ENCODE results near the gene LRP5. TPM values are rescaled to one million over a fixed set of nuclear protein-coding genes. Genes with fewer than 3 reads are reported as not detected.
"Not testable (repeated sequence)": the region's sequence is repeated elsewhere in the genome, so short reads cannot be mapped to it uniquely, and the experiment has no call there.

The LRP5 gene
- total RNA-seq, 2 experiments from 2014 or later = 37.1 to 46.3 TPM

DNA sequence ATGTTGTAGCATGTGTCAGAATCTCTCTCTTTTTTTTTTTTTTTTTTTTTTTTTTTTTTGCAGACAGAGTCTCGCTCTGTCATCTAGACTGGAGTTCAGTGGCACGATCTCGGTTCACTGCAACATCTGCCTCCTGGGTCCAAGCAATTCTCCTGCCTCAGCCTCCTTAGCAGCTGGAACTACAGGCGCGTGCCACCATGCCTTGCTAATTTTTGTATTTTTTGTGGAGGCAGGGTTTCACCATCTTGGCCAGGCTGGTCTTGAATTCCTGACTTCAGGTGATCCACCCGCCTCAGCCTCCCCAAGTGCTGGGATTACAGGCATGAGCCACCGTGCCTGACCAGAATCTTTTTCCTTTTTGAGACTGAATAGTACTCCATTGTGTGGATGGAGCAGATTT, 32.4 kb downstream of the LRP5 start:
- H3K27ac Mint-ChIP-seq; H3K9me3 Mint-ChIP-seq (ENCODE audit: insufficient read depth); H3K27me3 Mint-ChIP-seq (ENCODE audit: low read depth); H3K4me3 Mint-ChIP-seq; POLR2A ChIA-PET; DNase-seq; CTCF ChIA-PET; ATAC-seq: not testable (repeated sequence)
- Mint-ChIP-seq H3K4me1 (ENCODE audit: low read depth) (peaks cover 50% of the 10 kb centered on the region), H3K36me3 (ENCODE audit: low read depth) (peaks cover 20% of the 10 kb centered on the region)

DNA sequence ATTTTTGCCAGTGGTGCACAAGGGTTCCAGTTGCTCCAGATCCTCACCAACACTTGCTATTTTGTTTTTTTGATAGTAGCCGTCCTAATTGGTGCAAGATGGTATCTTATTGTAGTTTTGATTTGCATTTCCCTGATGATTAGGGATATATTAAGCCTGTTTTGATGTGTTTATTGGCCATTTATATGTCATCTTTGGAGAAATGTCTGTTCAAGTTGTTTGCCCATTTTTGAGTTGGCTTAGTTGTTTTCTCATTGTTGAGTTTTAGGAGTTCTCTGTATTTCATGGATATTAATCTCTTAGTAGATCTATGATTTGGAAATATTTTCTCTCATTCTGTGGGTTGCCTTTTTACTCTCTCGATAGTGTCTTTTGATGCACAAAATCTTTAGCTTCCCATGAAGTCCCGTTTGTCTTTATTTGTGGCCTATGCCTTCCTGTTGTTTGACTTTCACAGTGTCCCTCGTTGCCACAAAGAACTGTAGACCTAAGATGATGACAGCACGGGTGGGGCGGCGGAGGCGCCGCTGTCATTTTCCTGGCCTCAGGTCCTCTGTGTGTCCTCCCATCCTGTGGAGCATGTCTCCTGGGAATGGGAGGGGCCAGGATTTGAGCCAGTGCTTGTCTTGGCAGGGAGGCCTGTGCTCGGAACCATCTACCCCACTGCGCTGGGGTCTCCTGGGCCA, 33.5 kb downstream of the LRP5 start:
- H3K4me1 Mint-ChIP-seq (ENCODE audit: low read depth) = peaks cover 40% of the 10 kb centered on the region
- no peaks in the 10 kb centered on the region for H3K27me3 Mint-ChIP-seq (ENCODE audit: low read depth)
- peak overlapping the region; percentile 40 for H3K27ac Mint-ChIP-seq
- peaks cover 18% of the 10 kb centered on the region for H3K36me3 Mint-ChIP-seq (ENCODE audit: low read depth)
- ChIA-PET POLR2A (no interaction called here), CTCF (interaction anchor here (1.0 to 1.6 kb wide), 3 partner anchors 14 to 88 kb away, joined by 3 to 6 read pairs (median 4); no protein-coding TSS in a partner anchor)
- no peak for DNase-seq
- peaks cover 7% of the 10 kb centered on the region for H3K9me3 Mint-ChIP-seq (ENCODE audit: insufficient read depth)
- no peak for ATAC-seq
- H3K4me3 Mint-ChIP-seq = no peak overlapping the region

DNA sequence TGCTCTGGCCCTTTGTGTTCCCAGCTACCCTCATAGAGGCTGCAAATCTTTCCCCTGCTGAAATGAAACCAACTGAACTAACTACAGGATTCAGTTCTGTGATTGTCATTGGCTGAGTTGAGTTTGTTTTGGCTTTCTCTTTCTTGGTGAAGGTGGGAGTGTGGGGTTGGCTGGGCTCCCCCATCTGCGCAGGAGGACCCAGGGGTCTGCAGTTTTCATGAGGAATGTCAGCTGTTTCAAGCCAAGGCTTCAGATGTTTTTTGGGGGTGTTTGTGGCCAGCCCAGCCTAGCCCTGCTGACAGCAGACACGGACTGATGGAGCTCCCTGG, 34.0 kb downstream of the LRP5 start:
- H3K36me3 Mint-ChIP-seq (ENCODE audit: low read depth) = peaks cover 18% of the 10 kb centered on the region
- H3K27me3 Mint-ChIP-seq (ENCODE audit: low read depth) = no peaks in the 10 kb centered on the region
- ATAC-seq = no peak
- peaks cover 7% of the 10 kb centered on the region for H3K9me3 Mint-ChIP-seq (ENCODE audit: insufficient read depth)
- H3K4me3 Mint-ChIP-seq = no peak overlapping the region
- ChIA-PET CTCF (interaction anchor here (1.0 to 1.6 kb wide), 3 partner anchors 15 to 89 kb away, joined by 3 to 6 read pairs (median 4); no protein-coding TSS in a partner anchor), POLR2A (no interaction called here)
- DNase-seq = no peak
- peaks cover 35% of the 10 kb centered on the region for H3K4me1 Mint-ChIP-seq (ENCODE audit: low read depth)
- peak overlapping the region; percentile 44 for H3K27ac Mint-ChIP-seq

DNA sequence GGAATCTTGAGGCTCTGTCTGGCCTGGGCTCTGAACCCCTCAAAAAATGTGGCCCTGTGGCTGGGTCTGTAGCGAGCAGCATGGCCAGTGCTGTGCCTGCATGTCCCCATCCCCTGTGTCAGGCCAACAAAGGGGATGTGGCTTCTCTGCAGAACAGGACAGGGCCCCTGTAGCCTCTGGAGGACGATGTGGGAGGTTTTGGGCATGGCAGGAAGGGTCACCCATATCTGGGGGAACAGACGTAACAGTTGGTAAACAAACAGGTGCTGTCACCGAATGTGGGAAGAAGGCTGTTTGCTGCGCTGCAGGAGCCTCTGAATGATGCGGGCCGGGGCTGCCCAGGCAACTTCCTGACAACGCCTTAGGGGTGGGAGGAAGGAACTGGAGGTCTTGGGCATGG, 35.0 kb downstream of the LRP5 start:
- Mint-ChIP-seq H3K9me3 (ENCODE audit: insufficient read depth) (peaks cover 7% of the 10 kb centered on the region), H3K4me1 (ENCODE audit: low read depth) (peaks cover 27% of the 10 kb centered on the region), H3K4me3 (no peak overlapping the region), H3K27ac (peak overlapping the region; percentile 42), H3K36me3 (ENCODE audit: low read depth) (peaks cover 18% of the 10 kb centered on the region), H3K27me3 (ENCODE audit: low read depth) (no peaks in the 10 kb centered on the region)
- no peak for DNase-seq
- ATAC-seq = no peak
- POLR2A ChIA-PET = no interaction called here
- CTCF ChIA-PET = interaction anchor here (1.0 kb wide), 1 partner anchor 36 kb away, joined by 3 read pairs; no protein-coding TSS in a partner anchor

DNA sequence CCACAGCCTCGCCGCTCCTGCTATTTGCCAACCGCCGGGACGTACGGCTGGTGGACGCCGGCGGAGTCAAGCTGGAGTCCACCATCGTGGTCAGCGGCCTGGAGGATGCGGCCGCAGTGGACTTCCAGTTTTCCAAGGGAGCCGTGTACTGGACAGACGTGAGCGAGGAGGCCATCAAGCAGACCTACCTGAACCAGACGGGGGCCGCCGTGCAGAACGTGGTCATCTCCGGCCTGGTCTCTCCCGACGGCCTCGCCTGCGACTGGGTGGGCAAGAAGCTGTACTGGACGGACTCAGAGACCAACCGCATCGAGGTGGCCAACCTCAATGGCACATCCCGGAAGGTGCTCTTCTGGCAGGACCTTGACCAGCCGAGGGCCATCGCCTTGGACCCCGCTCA, 35.5 kb downstream of the LRP5 start:
- no peaks in the 10 kb centered on the region for H3K27me3 Mint-ChIP-seq (ENCODE audit: low read depth)
- peaks cover 7% of the 10 kb centered on the region for H3K9me3 Mint-ChIP-seq (ENCODE audit: insufficient read depth)
- H3K4me3 Mint-ChIP-seq = no peak overlapping the region
- H3K36me3 Mint-ChIP-seq (ENCODE audit: low read depth) = peaks cover 18% of the 10 kb centered on the region
- no peak for ATAC-seq
- H3K4me1 Mint-ChIP-seq (ENCODE audit: low read depth) = peaks cover 27% of the 10 kb centered on the region
- H3K27ac Mint-ChIP-seq = no peak overlapping the region
- no peak for DNase-seq
- ChIA-PET CTCF (no interaction called here), POLR2A (no interaction called here)

DNA sequence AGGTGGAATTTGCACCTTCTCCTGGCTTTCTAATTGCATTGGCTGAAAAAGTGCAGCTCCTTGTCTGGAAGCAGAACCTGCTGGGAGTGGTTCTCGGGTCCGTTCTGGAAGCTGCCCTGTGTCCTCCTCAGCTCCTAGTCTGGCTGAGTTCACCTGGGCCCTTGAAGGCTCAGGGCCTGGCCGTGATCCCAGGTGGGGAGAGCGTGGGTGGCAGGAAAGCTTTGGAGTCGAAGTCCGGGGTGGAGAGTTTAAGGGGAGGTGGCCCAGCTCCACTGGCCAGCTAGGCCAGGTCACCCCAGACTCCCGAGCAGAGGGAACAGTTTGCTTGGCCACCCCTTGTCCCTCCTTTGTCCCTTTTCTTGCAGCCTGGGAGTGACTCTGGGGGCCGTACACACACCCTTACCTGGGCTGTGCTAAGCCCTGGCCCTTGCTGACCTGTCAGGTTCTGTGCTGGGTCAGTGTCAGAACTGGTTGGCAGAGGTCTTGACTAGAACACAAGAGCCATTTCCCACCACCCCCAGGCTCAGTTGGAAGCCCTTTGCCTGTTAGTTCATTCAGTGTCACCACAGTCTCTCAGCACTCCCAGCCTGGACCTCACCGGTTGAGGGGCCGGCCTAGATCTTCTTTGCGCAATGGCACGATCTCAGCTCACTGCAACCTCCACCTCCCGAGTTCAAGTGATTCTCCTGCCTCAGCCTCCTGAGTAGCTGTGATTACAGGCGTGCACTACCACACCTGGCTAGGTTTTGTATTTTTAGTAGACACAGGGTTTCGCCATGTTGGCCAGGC, 37.3 kb downstream of the LRP5 start:
- H3K27me3 Mint-ChIP-seq (ENCODE audit: low read depth) = no peaks in the 10 kb centered on the region
- H3K27ac Mint-ChIP-seq = no peak overlapping the region
- H3K36me3 Mint-ChIP-seq (ENCODE audit: low read depth) = peaks cover 16% of the 10 kb centered on the region
- CTCF ChIA-PET = interaction anchor here (0.8 kb wide), 1 partner anchor 34 kb away, joined by 3 read pairs; no protein-coding TSS in a partner anchor
- no peak overlapping the region for H3K4me3 Mint-ChIP-seq
- H3K4me1 Mint-ChIP-seq (ENCODE audit: low read depth) = peaks cover 24% of the 10 kb centered on the region
- DNase-seq = no peak
- no peak for ATAC-seq
- peaks cover 7% of the 10 kb centered on the region for H3K9me3 Mint-ChIP-seq (ENCODE audit: insufficient read depth)
- POLR2A ChIA-PET = interaction anchor here (0.6 kb wide), 1 partner anchor 60 kb away, joined by 3 read pairs; no protein-coding TSS in a partner anchor

DNA sequence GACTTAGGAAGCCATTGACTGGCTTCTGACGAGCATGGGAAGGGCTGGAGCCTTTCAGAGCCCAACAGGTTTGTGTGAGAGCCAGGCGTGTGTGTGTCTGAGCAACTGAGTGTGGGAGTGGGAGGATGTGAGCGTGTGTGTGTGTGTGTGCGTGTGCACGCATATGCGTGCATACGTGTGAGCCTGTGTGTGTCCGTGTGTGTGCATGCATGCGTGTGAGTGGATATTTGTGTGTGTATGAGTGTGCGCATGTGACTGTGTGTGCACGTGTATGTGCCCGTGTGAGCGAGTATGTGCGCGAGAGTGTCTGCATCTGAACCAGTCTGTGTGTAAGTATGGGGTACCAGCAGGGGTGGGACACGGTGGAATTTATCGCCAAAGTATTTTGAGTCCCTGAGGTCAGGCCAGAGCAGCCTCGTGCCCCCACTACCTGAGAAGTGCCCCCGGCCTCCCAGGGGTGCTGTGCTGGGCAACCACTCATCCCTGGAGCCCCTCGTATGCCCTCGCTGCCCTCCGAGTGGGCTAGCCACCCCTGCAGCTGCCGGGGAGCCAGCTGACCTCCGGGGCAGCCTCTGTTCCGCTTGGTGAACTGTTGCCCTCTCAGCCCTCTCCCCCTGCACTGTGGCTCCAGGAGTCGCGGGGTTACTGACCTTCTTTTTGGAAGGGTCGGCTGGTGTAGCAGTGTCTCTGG, 38.5 kb downstream of the LRP5 start:
- H3K4me3 Mint-ChIP-seq = no peak overlapping the region
- H3K27ac Mint-ChIP-seq = no peak overlapping the region
- no peaks in the 10 kb centered on the region for H3K27me3 Mint-ChIP-seq (ENCODE audit: low read depth)
- peaks cover 19% of the 10 kb centered on the region for H3K4me1 Mint-ChIP-seq (ENCODE audit: low read depth)
- DNase-seq (no peak), ATAC-seq (no peak)
- H3K36me3 Mint-ChIP-seq (ENCODE audit: low read depth) = peaks cover 11% of the 10 kb centered on the region
- ChIA-PET CTCF (no interaction called here), POLR2A (no interaction called here)
- H3K9me3 Mint-ChIP-seq (ENCODE audit: insufficient read depth) = peaks cover 4% of the 10 kb centered on the region

DNA sequence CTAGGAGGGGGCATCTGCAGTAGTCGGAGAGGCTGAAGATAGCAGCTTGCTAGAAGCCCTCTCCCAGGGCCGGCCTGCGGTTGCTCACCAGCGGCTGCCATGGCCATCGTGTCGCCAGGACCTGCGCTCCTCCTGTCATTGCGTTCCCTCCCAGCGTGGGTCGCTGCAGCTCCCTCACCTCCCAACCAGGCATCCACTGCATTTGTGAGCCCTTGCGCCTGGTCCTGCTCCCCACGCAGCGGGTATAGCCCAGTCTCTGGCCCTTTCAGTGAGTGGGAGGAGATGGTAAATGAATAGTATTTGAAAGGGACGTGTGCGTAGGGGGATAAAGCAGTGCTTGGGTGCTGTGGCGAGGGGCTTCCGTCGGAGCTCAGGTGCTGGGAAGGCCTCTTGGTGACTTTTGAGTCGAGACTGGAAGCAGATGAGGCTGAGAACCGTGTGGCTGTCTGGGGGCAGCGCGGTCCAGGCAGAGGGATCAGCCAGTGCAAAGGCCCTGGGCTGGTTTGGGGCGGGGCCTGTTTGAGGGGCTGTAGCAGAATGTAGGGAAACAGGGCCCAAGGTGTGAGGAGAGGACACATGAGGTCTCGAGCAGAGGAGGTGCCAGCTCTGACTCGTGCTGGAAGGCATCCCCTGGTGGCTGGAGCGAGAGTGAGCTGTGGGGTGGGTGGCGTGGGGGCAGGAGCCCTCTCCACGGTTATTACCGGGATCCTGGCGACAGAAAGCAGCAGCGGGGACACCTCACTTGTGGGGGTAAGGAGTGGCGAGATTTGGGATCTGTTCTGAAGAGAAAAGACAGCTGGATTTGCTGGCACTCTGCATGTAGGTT, 39.3 kb downstream of the LRP5 start:
- Mint-ChIP-seq H3K9me3 (ENCODE audit: insufficient read depth) (no peaks in the 10 kb centered on the region), H3K4me1 (ENCODE audit: low read depth) (peaks cover 11% of the 10 kb centered on the region), H3K27me3 (ENCODE audit: low read depth) (no peaks in the 10 kb centered on the region), H3K4me3 (no peak overlapping the region), H3K27ac (no peak overlapping the region), H3K36me3 (ENCODE audit: low read depth) (peaks cover 9% of the 10 kb centered on the region)
- CTCF ChIA-PET = no interaction called here
- DNase-seq (no peak), ATAC-seq (no peak)
- POLR2A ChIA-PET = no interaction called here

DNA sequence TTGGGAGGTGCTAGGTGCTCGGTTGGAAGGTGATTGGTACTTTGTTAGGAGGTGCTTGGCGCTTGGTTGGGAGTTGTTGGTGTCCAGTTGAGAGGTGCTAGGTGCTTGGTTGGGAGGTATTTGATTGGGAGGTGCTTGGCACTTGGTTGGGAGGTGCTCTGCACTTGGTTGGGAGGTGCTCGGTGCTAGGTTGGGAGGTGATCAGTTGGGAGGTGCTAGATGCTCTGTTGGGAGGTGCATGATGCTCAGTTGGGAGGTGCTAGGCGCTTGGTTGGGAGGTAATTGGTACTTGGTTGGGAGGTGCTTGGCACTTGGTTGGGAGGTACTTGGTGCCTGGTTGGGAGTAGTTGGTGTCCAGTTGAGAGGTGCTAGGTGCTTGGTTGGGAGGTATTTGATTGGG, 40.2 kb downstream of the LRP5 start:
- H3K36me3 Mint-ChIP-seq (ENCODE audit: low read depth) = peaks cover 12% of the 10 kb centered on the region
- POLR2A ChIA-PET = no interaction called here

DNA sequence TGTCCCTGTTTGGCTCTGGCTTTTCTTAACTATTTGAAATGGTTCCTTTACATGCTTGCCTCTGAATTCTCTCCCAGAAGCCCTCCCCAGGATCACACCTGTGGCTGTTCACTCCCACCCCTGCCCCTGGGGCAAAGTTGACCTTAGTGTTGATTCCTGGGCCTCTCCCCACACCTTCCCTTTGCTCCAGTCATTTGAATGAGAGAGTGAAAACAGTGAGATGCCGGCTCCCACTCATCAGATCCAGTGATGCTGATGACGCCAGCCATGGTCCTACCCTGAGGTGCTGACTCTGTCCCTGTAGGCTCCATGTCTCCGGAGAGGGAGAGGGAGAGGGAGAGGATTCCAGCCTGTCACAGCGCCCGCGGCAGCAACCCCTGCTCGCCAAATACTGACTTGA, 40.7 kb downstream of the LRP5 start:
- peaks cover 12% of the 10 kb centered on the region for H3K36me3 Mint-ChIP-seq (ENCODE audit: low read depth)
- ChIA-PET POLR2A (no interaction called here), CTCF (no interaction called here)
- H3K27ac Mint-ChIP-seq = no peak overlapping the region
- no peaks in the 10 kb centered on the region for H3K9me3 Mint-ChIP-seq (ENCODE audit: insufficient read depth)
- no peaks in the 10 kb centered on the region for H3K27me3 Mint-ChIP-seq (ENCODE audit: low read depth)
- DNase-seq (no peak), ATAC-seq (no peak)
- H3K4me1 Mint-ChIP-seq (ENCODE audit: low read depth) = no peaks in the 10 kb centered on the region
- H3K4me3 Mint-ChIP-seq = no peak overlapping the region

More for the DNA sequence above, 40.2 kb downstream of the LRP5 start:
- Mint-ChIP-seq H3K9me3 (ENCODE audit: insufficient read depth) (no peaks in the 10 kb centered on the region), H3K4me3 (no peak overlapping the region), H3K4me1 (ENCODE audit: low read depth) (peaks cover 2% of the 10 kb centered on the region), H3K27ac (no peak overlapping the region), H3K27me3 (ENCODE audit: low read depth) (no peaks in the 10 kb centered on the region)
- no peak for ATAC-seq
- DNase-seq = no peak
- CTCF ChIA-PET = no interaction called here

DNA sequence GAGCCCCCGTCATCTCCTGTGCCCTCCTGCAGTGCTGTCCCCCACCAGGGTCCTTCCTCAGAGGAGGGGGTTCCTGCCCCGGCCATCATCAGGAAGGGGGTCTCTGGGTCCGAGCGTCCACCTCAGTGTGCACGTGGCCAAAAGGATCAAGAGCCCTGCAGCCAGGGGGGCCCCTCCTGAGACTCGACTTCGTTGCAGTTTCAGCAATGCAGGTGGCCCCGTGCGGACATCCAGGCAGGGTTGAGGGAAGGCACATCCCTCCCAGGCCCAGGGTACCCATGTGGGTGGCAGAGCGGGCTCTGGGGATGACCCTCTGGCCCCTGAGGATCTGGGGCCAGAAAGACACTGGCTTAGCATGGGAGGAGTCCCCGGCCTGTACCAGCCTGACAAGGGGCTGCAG, 41.3 kb downstream of the LRP5 start:
- CTCF ChIA-PET = no interaction called here
- Mint-ChIP-seq H3K4me3 (no peak overlapping the region), H3K36me3 (ENCODE audit: low read depth) (peaks cover 14% of the 10 kb centered on the region), H3K27me3 (ENCODE audit: low read depth) (no peaks in the 10 kb centered on the region), H3K27ac (no peak overlapping the region), H3K4me1 (ENCODE audit: low read depth) (no peaks in the 10 kb centered on the region), H3K9me3 (ENCODE audit: insufficient read depth) (no peaks in the 10 kb centered on the region)
- POLR2A ChIA-PET = no interaction called here
- ATAC-seq (no peak), DNase-seq (no peak)
